Endothelial cell of umbilical vein (primary cell): Measurements from ENCODE around the gene LPIN1.

Experiments
- EZH2 ChIP-seq: IDR thresholded peaks from 2 replicates; pipeline ENCODE4 v1.6.1; 2012; ENCODE audit warnings: borderline replicate concordance, low read depth, mild to moderate bottlenecking, moderate library complexity, low read length, inconsistent platforms; ENCODE audit not compliant: severe bottlenecking
- GATA2 ChIP-seq: IDR thresholded peaks from 2 replicates; pipeline ENCODE4 v1.7.0; 2011; ENCODE audit warnings: low read depth, mild to moderate bottlenecking, moderate library complexity, mixed read lengths, low read length; ENCODE audit not compliant: insufficient read length, insufficient read depth
- MAX ChIP-seq: IDR thresholded peaks from 2 replicates; pipeline ENCODE4 v1.6.1; 2011; ENCODE audit not compliant: insufficient read depth, insufficient read length
- POLR2A ChIP-seq: IDR thresholded peaks from 2 replicates; pipeline ENCODE4 v1.6.1; 2012; ENCODE audit warnings: low read depth, mild to moderate bottlenecking, control low read depth, low read length
- POLR2AphosphoS5 ChIP-seq: IDR thresholded peaks from 2 replicates; pipeline ENCODE4 v1.6.1; 2012; ENCODE audit warnings: low read depth, mild to moderate bottlenecking, control low read depth, low read length, moderate library complexity; ENCODE audit not compliant: insufficient read depth
- TF ChIP-seq, protein P1 (sequence below), 2 donors: IDR thresholded peaks; 1 replicate in 1 of 2; 2 replicates in 1 of 2; pipeline ENCODE4 v1.5.1; 2011; ENCODE audit warnings: low read length in 2 of 2, mild to moderate bottlenecking in 2 of 2, moderate library complexity in 2 of 2, control low read depth in 1 of 2, inconsistent platforms in 1 of 2, low read depth in 1 of 2; ENCODE audit not compliant: insufficient read depth in 1 of 2; ENCODE audit errors: extremely low read depth in 1 of 2

DNA sequence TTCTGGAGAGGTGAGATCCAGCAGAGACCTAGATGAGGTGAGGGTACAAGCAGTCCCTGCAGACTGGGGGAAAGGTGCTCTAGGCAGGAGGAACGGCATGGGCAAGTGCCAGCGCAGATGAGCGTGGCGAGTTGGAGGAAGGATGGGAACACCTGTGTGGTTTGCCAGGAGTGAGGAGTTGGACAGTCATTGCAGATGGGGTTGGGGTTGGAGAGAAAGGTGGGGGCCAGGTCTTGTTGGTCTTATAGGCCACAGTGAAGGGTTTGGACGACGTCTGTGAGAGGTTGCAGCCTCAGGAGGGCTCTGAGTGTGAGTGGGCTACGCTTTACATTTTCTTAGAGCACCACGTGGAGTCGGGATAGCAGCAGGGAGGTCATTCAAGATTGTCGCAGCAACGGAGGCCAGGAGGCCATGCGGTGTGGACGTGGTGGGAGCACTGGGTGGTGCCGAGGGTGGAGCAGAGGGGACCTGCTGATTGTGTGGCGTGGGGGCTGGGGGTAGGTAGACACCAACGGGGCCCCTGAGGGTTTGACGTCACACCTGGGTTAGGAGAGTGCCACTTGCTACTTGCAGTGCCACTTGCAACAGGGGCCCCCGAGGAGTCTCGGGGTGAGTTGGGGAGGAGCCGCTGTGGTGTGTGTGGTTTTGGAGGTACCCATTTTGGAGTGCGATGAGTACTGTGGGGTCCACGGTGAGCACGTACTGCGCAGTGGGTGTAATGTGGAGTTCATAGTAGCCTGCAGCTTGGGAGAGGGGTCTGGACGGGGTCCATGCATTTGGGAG lies 66.2 kb downstream of the LPIN1 start:
- TF ChIP-seq, protein P1, sequence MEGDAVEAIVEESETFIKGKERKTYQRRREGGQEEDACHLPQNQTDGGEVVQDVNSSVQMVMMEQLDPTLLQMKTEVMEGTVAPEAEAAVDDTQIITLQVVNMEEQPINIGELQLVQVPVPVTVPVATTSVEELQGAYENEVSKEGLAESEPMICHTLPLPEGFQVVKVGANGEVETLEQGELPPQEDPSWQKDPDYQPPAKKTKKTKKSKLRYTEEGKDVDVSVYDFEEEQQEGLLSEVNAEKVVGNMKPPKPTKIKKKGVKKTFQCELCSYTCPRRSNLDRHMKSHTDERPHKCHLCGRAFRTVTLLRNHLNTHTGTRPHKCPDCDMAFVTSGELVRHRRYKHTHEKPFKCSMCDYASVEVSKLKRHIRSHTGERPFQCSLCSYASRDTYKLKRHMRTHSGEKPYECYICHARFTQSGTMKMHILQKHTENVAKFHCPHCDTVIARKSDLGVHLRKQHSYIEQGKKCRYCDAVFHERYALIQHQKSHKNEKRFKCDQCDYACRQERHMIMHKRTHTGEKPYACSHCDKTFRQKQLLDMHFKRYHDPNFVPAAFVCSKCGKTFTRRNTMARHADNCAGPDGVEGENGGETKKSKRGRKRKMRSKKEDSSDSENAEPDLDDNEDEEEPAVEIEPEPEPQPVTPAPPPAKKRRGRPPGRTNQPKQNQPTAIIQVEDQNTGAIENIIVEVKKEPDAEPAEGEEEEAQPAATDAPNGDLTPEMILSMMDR (IDR thresholded peaks at IDR 0.05; ENCODE audit: extremely low read depth in 1 of 2, insufficient read depth in 1 of 2, low read depth in 1 of 2, low read length in 2 of 2): no peak
- TF ChIP-seq GATA2 (no peak), POLR2A (no peak), MAX (no peak), EZH2 (no peak), POLR2AphosphoS5 (no peak)
